ENCODE measurements around the gene INPP1.
"Not testable (repeated sequence)": the region's sequence is repeated elsewhere in the genome, so short reads cannot be mapped to it uniquely, and the experiment has no call there.

Gene INPP1, protein sequence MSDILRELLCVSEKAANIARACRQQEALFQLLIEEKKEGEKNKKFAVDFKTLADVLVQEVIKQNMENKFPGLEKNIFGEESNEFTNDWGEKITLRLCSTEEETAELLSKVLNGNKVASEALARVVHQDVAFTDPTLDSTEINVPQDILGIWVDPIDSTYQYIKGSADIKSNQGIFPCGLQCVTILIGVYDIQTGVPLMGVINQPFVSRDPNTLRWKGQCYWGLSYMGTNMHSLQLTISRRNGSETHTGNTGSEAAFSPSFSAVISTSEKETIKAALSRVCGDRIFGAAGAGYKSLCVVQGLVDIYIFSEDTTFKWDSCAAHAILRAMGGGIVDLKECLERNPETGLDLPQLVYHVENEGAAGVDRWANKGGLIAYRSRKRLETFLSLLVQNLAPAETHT
- total RNA-seq, result 4.3 to 12.2 (median 9.4) reads per million in 17 experiments

DNA sequence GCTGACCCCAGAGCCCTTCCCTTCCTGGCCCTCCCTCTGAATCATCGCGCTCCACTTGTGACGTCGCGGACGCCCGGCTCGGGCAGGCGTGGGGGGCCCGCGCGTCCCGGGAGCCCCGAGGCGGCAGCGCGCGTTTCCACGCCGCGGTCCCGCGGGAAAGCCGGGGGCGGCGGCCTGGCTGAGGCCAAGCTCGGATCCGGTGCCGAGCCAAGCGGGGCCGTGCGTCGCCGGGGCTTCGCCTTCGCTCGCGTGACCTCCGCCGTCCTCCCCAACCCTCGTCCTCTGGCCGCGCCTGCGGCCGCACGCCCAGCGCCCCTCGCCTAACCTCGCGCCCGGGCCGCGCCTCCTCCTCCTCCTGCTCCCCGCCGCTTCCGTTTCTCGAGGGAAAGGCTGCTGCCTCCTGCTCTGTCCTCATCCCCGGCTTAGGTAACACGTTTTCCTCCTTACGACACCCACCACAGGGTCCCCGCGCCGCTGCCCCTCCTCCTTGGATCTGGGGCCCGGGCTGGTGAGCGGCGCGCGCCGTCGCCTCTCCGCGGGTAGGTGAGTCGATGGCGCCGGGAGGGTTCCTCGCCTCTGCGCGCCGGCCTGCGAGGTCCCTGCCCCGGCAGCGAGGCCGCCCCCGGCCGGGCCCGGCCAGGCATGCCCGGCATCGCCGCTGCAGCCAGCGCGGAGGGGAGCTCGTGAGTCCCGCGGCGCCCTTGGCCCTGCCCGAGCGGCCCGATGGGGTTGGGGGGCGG is at the start of gene INPP1:
TSS of gene INPP1 (plus strand) at position 54 of the 740 bp plus-strand sequence. CDS start 16,514 bp downstream, outside the sequence.
- DNase-seq, result peak; percentile 75 to 86 (median 83)

DNA sequence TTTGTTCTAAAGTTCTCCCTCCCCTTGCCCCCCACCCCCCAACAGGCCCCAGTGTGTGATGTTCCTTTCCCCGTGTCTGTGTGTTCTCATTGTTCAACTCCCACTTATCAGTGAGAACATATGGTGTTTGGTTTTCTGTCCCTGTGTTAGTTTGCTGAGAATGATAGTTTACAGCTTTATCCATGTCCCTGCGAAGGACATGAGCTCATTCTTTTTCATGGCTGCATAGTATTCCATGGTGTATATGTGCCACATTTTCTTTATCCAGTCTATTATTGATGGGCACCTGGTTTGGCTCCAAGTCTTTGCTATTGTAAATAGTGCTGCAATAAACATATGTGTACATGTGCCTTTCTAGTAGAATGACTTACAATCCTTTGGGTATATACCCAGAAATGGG is 45.5 kb upstream of the INPP1 start:
- DNase-seq, result not testable (repeated sequence)

DNA sequence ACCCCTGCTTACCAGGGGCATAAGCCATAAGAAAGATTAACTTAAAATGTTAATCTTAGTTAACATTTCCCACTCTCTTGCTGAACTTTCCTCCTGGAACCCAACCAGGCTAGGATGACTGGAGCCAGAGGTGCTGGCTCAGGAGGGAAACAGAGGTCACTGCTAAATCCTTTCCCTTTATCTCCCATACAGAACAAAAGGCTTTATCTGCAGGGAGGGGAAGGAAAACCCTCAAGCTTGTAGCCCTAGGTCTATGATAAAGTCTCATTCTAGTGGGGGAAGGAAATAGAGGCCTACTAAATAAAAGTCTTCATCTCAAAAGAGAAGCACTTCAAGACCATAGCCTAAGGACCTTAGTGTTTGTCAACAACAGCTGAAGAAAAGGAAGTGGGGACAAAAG is 42.4 kb upstream of the INPP1 start:
- no peak for DNase-seq

DNA sequence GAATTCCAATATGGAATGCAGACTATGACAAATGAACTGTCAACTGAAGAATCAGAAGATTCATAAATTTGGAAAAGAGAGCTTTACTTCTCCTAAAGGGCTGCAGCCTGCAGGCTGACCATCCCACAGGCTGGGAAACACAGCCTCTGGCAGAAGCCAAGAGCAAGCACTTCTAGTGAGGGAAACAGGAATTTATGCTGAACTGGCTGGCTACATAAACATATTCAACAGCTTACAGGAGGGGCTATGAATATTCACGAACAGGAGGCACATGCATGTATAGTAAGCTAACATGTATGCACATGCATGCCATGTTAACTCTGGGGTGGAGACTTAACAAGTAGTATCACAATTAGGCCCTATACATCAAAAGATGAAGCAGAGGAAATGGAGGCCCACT is 41.3 kb upstream of the INPP1 start:
- no peak for DNase-seq

DNA sequence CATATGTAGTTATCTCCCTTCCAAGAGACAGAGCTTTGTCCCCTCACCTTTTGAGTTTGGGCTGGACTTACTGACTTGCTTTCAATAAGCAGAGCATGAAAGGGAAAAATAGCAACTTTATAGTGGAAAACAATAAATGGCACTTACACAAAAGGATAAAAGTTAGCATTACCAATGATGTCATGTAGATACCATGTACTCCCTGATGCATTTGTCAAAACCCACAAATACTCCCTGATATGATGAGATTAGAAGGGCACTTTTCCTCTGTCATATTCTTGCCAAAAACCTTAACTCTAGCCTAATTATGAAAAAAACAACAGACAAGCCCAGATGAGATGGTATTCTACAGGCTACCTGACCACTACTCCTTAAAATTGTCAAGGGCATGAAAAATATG is 39.7 kb upstream of the INPP1 start:
- no peak for DNase-seq

- no peak for DNase-seq
Measured at GRCh38 chr2:190304404-190304803, 39.0 kb upstream of the INPP1 start.

- DNase-seq, result no peak
Measured at GRCh38 chr2:190308031-190308430, 35.4 kb upstream of the INPP1 start.

- no peak for DNase-seq
Measured at GRCh38 chr2:190311893-190312634, 31.3 kb upstream of the INPP1 start.

GRCh38 chr2:190312635-190313025 is 30.8 kb upstream of the INPP1 start:
- DNase-seq, result not testable (repeated sequence)

DNA sequence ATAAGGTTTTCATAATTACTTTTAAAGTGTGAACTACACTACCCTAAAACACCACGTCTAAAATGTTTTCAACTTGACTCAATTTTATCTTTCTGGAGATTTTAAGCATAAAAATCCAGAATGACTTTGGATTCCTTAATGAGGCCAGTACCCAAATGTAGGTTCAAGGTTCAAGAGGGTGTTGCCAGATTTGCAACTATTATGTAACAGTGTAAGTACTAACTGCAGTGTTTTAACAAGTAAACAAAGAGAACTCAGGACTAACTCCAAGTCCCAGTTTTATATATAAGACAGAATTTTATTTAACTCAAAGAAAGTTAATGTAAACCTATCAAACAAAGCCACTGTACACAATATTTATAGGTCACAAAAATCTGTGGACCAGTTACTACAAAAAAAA is 29.5 kb upstream of the INPP1 start:
- no peak for DNase-seq

DNA sequence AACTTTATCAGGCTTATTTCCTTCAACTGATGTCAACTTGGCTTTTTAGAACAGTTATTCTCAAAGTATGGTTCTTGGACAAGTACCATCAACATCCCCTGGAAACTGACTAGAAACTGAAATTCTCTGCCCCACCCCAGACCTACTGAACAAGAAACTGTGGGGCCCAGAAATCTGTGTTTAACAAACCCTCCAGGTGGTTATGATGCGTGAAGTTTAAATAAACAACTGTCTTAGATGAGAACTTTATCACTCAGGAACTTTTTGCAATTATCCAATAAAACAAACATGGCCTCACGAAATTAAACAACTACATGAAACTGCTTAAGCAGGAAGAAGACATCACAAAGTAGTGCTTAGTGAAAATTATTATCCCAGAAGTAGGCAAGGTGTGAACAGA is 28.1 kb upstream of the INPP1 start:
- DNase-seq, result no peak

DNA sequence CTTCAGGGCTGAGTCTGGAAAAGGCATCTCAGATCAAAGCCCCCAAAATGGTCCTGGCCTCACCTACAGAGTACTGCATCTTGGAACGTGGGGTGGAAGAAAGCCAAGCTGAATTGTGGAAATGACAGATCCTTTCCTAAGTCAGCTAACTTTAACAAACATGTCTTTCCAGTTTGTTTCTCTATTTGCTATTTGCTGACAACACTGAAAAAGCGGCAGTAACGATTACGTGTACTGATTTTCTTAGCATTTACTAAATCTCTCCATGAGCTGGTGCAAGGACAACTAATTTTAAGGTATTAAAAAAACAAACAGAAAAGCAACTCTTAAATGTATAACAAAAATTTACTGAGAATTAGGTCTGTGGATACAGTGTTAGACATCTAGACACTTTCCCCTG is 24.9 kb upstream of the INPP1 start:
- no peak for DNase-seq

DNA sequence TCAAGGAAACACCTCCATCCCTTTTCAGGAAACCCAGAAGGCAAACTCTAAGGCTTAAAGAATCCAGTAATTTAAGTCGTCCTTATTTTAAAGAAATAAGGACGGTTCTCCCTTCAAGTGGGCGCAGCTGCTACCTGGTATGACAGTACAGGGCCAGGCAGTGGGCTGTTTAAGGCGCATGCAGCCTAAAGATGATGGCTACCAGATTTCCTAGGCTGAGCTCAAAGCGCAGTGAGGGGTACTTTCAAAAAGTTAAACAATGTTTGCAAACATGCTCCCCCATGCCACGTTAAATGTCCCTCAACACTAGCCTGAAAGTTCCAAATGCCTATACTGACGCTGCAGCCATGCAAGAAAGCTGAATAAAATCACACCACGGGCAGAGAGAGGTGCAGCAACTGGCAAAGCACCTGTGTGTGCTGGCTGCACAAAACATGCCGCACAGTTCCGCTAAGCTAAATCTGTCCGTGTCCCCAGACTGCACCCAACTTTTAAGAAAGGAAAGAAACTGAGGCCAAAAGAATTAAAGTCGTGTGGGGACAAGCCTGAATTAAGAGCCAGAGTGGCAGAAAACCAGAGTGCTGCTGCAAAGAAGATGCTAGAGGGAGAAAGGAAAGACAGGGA is 24.3 kb upstream of the INPP1 start:
- peak; percentile 4 to 15 (median 6) for DNase-seq

GRCh38 chr2:190319555-190320498 is 23.6 kb upstream of the INPP1 start, which contains the start of gene HIBCH:
TSS of gene HIBCH (minus strand) at chr2:190319826. CDS start at chr2:190319750, 76 bp downstream.
- peak; percentile 98 to 100 (median 99) for DNase-seq

- DNase-seq, result no peak
Measured at GRCh38 chr2:190320696-190321095, 22.7 kb upstream of the INPP1 start.

GRCh38 chr2:190323406-190323805 is 20.0 kb upstream of the INPP1 start:
- no peak for DNase-seq

DNA sequence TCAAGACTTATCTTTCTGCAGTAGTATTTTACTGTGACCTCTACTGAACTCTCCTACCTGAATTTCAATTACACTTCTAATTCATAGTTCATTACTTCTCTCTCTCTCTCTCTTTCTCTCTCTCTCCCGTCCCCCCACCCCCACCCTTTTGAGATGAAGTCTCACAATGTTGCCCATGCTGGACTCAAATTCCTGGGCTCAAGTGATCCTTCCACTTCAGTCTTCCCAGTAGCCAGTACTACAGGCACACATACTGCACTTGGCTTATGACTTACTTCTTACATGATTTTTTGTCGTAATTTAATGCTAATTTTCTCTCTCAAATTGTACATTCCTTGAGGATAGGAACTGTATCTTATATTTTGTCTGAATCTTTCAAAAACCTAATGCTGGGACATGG is 17.8 kb upstream of the INPP1 start:
- no peak for DNase-seq

DNA sequence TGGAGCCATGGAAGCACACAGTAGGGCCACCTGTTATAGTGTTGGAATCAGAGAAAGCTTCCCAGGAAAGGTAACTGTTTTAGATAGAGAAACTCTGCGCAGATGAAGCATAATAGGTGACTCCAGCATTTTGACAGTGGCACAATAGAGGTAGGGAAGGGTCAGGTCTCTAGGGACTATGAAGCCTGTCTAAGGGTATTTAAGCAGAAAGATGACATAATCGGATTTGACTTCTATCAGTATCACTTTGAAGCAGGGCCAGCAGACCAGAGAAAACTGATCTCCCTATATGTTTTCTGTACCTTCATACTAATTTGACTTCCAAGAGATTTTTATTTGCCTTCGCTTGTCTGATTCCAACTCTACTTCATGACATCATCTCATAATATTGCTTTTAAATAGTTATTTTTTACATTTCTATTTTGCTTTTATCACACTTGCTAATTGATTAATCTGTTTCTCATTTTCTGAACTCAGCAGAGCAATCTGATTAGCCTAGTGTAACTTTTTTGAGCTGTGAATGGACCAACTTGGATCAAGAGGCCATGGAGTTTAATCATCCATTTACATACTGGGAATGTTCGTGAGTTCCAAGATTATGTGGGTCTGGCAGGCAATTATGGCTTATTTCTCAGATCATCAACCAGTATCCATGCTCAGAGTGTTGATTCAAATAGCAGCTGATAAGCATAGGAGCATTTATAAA is 15.4 kb upstream of the INPP1 start:
- DNase-seq, result no peak

DNA sequence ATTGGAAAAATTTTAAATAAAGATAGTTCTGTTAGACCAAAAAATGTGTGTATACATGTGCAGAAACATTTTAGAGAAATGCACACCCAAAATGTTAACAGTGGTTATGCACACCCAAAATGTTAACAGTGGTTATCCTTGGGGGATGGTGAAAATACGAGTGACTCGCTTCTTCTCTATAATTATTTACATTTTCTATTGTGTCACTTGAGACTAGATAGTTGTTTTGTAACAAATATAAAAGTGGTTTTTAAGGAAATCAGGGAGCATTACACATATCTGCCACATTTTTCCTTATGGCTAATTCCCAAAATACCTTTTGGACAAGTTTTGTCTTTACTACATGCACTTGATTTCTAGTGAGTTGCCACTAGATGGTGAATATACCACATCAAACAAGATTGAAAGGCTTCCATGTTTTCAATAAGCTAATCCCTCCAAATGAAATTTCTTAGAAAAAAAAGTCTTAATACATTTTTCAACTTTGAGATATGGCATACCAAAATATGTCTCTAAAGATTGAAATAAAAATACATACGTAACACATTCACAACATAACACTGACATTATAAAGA is 14.7 kb upstream of the INPP1 start:
- peak in 1 of 4 experiments; percentile 9 for DNase-seq

GRCh38 chr2:190333395-190333794 is 10.0 kb upstream of the INPP1 start:
- DNase-seq, result no peak

Measured in suppressor macrophage (primary cell).